Measurements from ENCODE around the gene MROH7. TPM values are rescaled to one million over a fixed set of nuclear protein-coding genes. Genes with fewer than 3 reads are reported as not detected.

Gene MROH7
- polyA plus RNA-seq, 1 donor from 2014 or later: not detected

DNA sequence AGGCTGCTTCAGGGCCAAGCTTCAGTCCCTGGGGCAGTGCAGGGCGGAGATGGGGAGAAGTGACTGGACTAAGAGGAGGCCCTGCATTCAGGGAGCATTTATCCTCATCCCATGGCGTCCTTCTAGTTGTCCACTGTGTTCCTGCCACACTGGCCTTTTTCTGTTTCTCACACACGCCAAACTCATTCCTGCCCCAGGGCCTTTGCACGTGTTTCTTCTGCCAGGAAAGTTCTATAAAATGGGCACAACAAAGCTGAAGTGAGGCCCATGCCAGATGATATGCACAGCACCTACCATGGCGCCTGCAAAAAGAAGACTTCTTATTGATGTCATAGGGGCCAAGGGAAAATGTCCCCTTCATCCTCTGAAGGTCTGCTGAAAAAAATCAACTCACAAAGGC is 24.3 kb downstream of the MROH7 start:
- H3K79me2 ChIP-seq (replicated peaks; ENCODE audit: insufficient read depth, low read length): no peaks in the 10 kb centered on the region
- H3K9ac ChIP-seq (ENCODE audit: low read length): no peak overlapping the region
- H4K20me1 ChIP-seq (ENCODE audit: insufficient read depth): no peaks in the 10 kb centered on the region
- H3K27me3 ChIP-seq (ENCODE audit: insufficient read depth, low read depth, low read length): no peaks in the 10 kb centered on the region
- TF ChIP-seq POLR2AphosphoS5 (IDR thresholded peaks at IDR 0.05): no peak
- TF ChIP-seq, protein P1, sequence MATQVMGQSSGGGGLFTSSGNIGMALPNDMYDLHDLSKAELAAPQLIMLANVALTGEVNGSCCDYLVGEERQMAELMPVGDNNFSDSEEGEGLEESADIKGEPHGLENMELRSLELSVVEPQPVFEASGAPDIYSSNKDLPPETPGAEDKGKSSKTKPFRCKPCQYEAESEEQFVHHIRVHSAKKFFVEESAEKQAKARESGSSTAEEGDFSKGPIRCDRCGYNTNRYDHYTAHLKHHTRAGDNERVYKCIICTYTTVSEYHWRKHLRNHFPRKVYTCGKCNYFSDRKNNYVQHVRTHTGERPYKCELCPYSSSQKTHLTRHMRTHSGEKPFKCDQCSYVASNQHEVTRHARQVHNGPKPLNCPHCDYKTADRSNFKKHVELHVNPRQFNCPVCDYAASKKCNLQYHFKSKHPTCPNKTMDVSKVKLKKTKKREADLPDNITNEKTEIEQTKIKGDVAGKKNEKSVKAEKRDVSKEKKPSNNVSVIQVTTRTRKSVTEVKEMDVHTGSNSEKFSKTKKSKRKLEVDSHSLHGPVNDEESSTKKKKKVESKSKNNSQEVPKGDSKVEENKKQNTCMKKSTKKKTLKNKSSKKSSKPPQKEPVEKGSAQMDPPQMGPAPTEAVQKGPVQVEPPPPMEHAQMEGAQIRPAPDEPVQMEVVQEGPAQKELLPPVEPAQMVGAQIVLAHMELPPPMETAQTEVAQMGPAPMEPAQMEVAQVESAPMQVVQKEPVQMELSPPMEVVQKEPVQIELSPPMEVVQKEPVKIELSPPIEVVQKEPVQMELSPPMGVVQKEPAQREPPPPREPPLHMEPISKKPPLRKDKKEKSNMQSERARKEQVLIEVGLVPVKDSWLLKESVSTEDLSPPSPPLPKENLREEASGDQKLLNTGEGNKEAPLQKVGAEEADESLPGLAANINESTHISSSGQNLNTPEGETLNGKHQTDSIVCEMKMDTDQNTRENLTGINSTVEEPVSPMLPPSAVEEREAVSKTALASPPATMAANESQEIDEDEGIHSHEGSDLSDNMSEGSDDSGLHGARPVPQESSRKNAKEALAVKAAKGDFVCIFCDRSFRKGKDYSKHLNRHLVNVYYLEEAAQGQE (IDR thresholded peaks at IDR 0.05; ENCODE audit: borderline replicate concordance): no peak
- no peak for TF ChIP-seq TAF1 (IDR thresholded peaks at IDR 0.05; ENCODE audit: low read depth)
- TF ChIP-seq CTCF (IDR thresholded peaks at IDR 0.05; ENCODE audit: poor library complexity, severe bottlenecking): no peak
- TF ChIP-seq RAD21 (conservative IDR thresholded peaks at IDR 0.05): no peak
- TF ChIP-seq EZH2 (IDR thresholded peaks at IDR 0.05; ENCODE audit: borderline replicate concordance, insufficient read depth, low read length, poor library complexity, severe bottlenecking): no peak
- TF ChIP-seq MXI1 (conservative IDR thresholded peaks at IDR 0.05; ENCODE audit: poor library complexity, severe bottlenecking): no peak
- no peak for TF ChIP-seq SMC3 (conservative IDR thresholded peaks at IDR 0.05; ENCODE audit: poor library complexity)
- no peak for TF ChIP-seq EP300 (conservative IDR thresholded peaks at IDR 0.05; ENCODE audit: poor library complexity, severe bottlenecking)
- no peak overlapping the region for H3K4me2 ChIP-seq (ENCODE audit: low read length)
- no peaks in the 10 kb centered on the region for H3F3A ChIP-seq (ENCODE audit: insufficient read depth, low read length, poor library complexity, severe bottlenecking)
- H3K27ac ChIP-seq (ENCODE audit: low read length): no peak overlapping the region
- no peak overlapping the region for H3K4me3 ChIP-seq (ENCODE audit: low read length)
- H3K9me2 ChIP-seq (ENCODE audit: insufficient read depth, low read length): no peaks in the 10 kb centered on the region
- no peaks in the 10 kb centered on the region for H3K36me3 ChIP-seq (ENCODE audit: insufficient read depth, low read length)
- no peak overlapping the region for H2AFZ ChIP-seq (ENCODE audit: low read depth, low read length)
- H3K9me3 ChIP-seq (ENCODE audit: low read length): no peaks in the 10 kb centered on the region

DNA sequence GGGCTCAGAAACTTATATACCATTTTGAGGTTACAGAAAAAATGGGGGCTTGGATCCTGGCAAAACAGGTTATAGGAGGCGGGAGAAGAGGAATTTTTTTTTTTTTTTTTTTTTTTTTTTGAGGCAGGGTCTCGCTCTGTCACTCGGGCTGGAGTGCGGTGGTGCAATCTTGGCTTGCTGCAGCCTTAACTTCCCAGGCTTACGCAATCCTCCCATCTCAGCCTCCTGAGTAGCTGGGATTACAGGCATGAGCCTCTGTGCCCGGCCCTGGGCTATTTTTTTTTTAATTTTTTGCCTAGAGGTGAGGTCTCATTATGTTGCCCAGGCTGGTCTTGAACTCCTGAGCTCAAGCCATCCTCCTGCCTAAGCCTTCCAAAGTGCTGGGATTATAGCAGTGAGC is 24.7 kb downstream of the MROH7 start:
- no peaks in the 10 kb centered on the region for H3K9me2 ChIP-seq (ENCODE audit: insufficient read depth, low read length)
- no peak overlapping the region for H2AFZ ChIP-seq (ENCODE audit: low read depth, low read length)
- H3K79me2 ChIP-seq (replicated peaks; ENCODE audit: insufficient read depth, low read length): no peaks in the 10 kb centered on the region

More for the DNA sequence above, 24.7 kb downstream of the MROH7 start:
- Histone ChIP-seq H3K9ac (ENCODE audit: low read length) (no peak overlapping the region), H4K20me1 (ENCODE audit: insufficient read depth) (no peaks in the 10 kb centered on the region), H3K27ac (ENCODE audit: low read length) (no peak overlapping the region), H3K4me3 (ENCODE audit: low read length) (no peak overlapping the region), H3K4me2 (ENCODE audit: low read length) (no peak overlapping the region), H3F3A (ENCODE audit: insufficient read depth, low read length, poor library complexity, severe bottlenecking) (no peaks in the 10 kb centered on the region), H3K27me3 (ENCODE audit: insufficient read depth, low read depth, low read length) (no peaks in the 10 kb centered on the region), H3K9me3 (ENCODE audit: low read length) (no peaks in the 10 kb centered on the region), H3K36me3 (ENCODE audit: insufficient read depth, low read length) (no peaks in the 10 kb centered on the region)
- TF ChIP-seq EP300 (conservative IDR thresholded peaks at IDR 0.05; ENCODE audit: poor library complexity, severe bottlenecking) (no peak), TAF1 (IDR thresholded peaks at IDR 0.05; ENCODE audit: low read depth) (no peak), MXI1 (conservative IDR thresholded peaks at IDR 0.05; ENCODE audit: poor library complexity, severe bottlenecking) (no peak), CTCF (IDR thresholded peaks at IDR 0.05; ENCODE audit: poor library complexity, severe bottlenecking) (no peak), POLR2AphosphoS5 (IDR thresholded peaks at IDR 0.05) (no peak), SMC3 (conservative IDR thresholded peaks at IDR 0.05; ENCODE audit: poor library complexity) (no peak)
- TF ChIP-seq, protein P1 (IDR thresholded peaks at IDR 0.05; ENCODE audit: borderline replicate concordance): no peak

All from neural cell (in vitro differentiated cells).